ENCODE measurements around the gene E2F4. TPM values are rescaled to one million over a fixed set of nuclear protein-coding genes. Genes with fewer than 3 reads are reported as not detected.

Gene E2F4
- polyA plus RNA-seq, 2 of the 4 experiments (the other 2 are of a cell fraction) = 65.1 to 66.6 TPM

DNA sequence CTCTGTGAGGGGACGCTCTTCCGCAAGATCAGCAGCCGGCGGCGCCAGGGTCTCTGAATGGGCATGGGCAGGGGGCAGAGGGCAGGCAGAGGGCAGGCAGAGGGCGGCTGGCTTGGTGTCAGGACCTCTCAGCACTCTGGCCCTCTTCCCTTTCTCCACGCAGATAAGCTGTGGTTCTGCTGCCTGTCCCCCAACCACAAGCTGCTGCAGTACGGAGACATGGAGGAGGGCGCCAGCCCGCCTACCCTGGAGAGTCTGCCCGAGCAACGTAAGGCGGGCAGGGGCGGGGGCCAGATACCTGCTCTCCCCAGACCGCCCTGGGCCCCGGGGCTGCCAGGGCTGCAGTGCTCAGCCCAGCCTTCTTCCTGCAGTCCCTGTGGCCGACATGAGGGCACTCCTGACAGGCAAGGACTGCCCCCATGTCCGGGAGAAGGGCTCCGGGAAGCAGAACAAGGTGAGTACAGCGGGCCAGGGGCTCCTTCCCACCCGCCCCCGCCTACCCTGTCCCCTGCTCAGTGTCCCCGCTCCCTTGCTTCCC is 11.1 kb downstream of the E2F4 start:
- H3K4me1 ChIP-seq = peaks cover 23% of the 10 kb centered on the region
- FAIRE-seq (no peak), DNase-seq (ENCODE audit: low read depth in 1 of 2, low spot score in 1 of 2) (no peak), ATAC-seq (no peak)
- WGBS (ENCODE audit: missing lambda C conversion rate) = 87% methylated on average over 13 of the region's 23 CpGs
- no peak overlapping the region for H3K27ac ChIP-seq
- no peak for TF ChIP-seq GATA3 (IDR thresholded peaks at IDR 0.05; ENCODE audit: borderline replicate concordance)
- TF ChIP-seq MYC (IDR thresholded peaks at IDR 0.05; ENCODE audit: borderline replicate concordance, low read length) = no peak
- no peak for TF ChIP-seq RARB (CRISPR knock-in tag; IDR thresholded peaks at IDR 0.05)
- no peak for TF ChIP-seq SREBF2 (IDR thresholded peaks at IDR 0.05)
- no peak for TF ChIP-seq FOXS1 (CRISPR knock-in tag; IDR thresholded peaks at IDR 0.05)
- TF ChIP-seq HOXB13 (CRISPR knock-in tag; IDR thresholded peaks at IDR 0.05; ENCODE audit: low read depth) = no peak
- TF ChIP-seq CBX2 (IDR thresholded peaks at IDR 0.05; ENCODE audit: borderline replicate concordance, low read depth) = no peak
- no peak for TF ChIP-seq HEYL (CRISPR knock-in tag; IDR thresholded peaks at IDR 0.05)
- TF ChIP-seq ATOH8 (CRISPR knock-in tag; IDR thresholded peaks at IDR 0.05; ENCODE audit: low read depth) = no peak
- no peak for TF ChIP-seq MAZ (IDR thresholded peaks at IDR 0.05; ENCODE audit: borderline replicate concordance, low read depth, low read length)
- TF ChIP-seq ZSCAN20 (CRISPR knock-in tag; IDR thresholded peaks at IDR 0.05) = no peak
- TF ChIP-seq, protein P1, sequence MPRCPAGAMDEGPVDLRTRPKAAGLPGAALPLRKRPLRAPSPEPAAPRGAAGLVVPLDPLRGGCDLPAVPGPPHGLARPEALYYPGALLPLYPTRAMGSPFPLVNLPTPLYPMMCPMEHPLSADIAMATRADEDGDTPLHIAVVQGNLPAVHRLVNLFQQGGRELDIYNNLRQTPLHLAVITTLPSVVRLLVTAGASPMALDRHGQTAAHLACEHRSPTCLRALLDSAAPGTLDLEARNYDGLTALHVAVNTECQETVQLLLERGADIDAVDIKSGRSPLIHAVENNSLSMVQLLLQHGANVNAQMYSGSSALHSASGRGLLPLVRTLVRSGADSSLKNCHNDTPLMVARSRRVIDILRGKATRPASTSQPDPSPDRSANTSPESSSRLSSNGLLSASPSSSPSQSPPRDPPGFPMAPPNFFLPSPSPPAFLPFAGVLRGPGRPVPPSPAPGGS (IDR thresholded peaks at IDR 0.05) = no peak
- no peak for TF ChIP-seq FOSB (CRISPR knock-in tag; IDR thresholded peaks at IDR 0.05)
- TF ChIP-seq HOXB5 (CRISPR knock-in tag; IDR thresholded peaks at IDR 0.05) = no peak
- no peak for TF ChIP-seq POLR2AphosphoS2 (conservative IDR thresholded peaks at IDR 0.05; ENCODE audit: low read length)
- TF ChIP-seq, protein P2, sequence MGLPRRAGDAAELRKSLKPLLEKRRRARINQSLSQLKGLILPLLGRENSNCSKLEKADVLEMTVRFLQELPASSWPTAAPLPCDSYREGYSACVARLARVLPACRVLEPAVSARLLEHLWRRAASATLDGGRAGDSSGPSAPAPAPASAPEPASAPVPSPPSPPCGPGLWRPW (IDR thresholded peaks at IDR 0.05) = no peak
- no peak for TF ChIP-seq HDAC2 (IDR thresholded peaks at IDR 0.05)
- TF ChIP-seq CEBPB (IDR thresholded peaks at IDR 0.05) = no peak
- POLR2A ChIA-PET = interaction anchor here (0.6 to 1.1 kb wide), 2 partner anchors 24 to 33 kb away, joined by 3 read pairs; partner anchors contain the start of gene TMEM208
- CTCF ChIA-PET = interaction anchor here (1.0 to 2.7 kb wide), 4 partner anchors 8 to 249 kb away, joined by 4 to 12 read pairs (median 6); no protein-coding TSS in a partner anchor
- no peak overlapping the region for H3K4me3 ChIP-seq
- no peaks in the 10 kb centered on the region for H3K9me3 ChIP-seq
- no peak overlapping the region for H3K4me2 ChIP-seq

- ChIA-PET POLR2A (no interaction called here), CTCF (interaction anchor here (1.3 to 2.0 kb wide), 3 partner anchors 9 to 13 kb away, joined by 4 to 7 read pairs (median 4); no protein-coding TSS in a partner anchor)
- DNase-seq (ENCODE audit: low read depth in 1 of 2, low spot score in 1 of 2) (no peak), FAIRE-seq (no peak), ATAC-seq (no peak)
- 100% methylated on average over 1 of the region's 4 CpGs for WGBS (ENCODE audit: missing lambda C conversion rate)
- TF ChIP-seq ZNF302 (CRISPR knock-in tag; IDR thresholded peaks at IDR 0.05) (no peak), ATOH8 (CRISPR knock-in tag; IDR thresholded peaks at IDR 0.05; ENCODE audit: low read depth) (no peak), NR3C1 (IDR thresholded peaks at IDR 0.05) (no peak), RCOR1 (IDR thresholded peaks at IDR 0.05; ENCODE audit: low read depth, low read length) (no peak), GATA3 (IDR thresholded peaks at IDR 0.05; ENCODE audit: borderline replicate concordance) (no peak), NFE2L2 (conservative IDR thresholded peaks at IDR 0.05; ENCODE audit: low read length) (no peak), MAX (IDR thresholded peaks at IDR 0.05) (no peak), JUNB (IDR thresholded peaks at IDR 0.05) (no peak)
- TF ChIP-seq, protein P3, sequence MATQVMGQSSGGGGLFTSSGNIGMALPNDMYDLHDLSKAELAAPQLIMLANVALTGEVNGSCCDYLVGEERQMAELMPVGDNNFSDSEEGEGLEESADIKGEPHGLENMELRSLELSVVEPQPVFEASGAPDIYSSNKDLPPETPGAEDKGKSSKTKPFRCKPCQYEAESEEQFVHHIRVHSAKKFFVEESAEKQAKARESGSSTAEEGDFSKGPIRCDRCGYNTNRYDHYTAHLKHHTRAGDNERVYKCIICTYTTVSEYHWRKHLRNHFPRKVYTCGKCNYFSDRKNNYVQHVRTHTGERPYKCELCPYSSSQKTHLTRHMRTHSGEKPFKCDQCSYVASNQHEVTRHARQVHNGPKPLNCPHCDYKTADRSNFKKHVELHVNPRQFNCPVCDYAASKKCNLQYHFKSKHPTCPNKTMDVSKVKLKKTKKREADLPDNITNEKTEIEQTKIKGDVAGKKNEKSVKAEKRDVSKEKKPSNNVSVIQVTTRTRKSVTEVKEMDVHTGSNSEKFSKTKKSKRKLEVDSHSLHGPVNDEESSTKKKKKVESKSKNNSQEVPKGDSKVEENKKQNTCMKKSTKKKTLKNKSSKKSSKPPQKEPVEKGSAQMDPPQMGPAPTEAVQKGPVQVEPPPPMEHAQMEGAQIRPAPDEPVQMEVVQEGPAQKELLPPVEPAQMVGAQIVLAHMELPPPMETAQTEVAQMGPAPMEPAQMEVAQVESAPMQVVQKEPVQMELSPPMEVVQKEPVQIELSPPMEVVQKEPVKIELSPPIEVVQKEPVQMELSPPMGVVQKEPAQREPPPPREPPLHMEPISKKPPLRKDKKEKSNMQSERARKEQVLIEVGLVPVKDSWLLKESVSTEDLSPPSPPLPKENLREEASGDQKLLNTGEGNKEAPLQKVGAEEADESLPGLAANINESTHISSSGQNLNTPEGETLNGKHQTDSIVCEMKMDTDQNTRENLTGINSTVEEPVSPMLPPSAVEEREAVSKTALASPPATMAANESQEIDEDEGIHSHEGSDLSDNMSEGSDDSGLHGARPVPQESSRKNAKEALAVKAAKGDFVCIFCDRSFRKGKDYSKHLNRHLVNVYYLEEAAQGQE (IDR thresholded peaks at IDR 0.05) = no peak
- Histone ChIP-seq H3K4me2 (no peak overlapping the region), H3K4me3 (no peak overlapping the region), H3K9me3 (no peaks in the 10 kb centered on the region), H3K4me1 (peaks cover 20% of the 10 kb centered on the region), H3K27ac (no peak overlapping the region)
Observed at GRCh38 chr16:67204076-67204475, 12.1 kb downstream of the E2F4 start.
